A549 (cell line): ENCODE measurements around the gene SYNE3. TPM values are rescaled to one million over a fixed set of nuclear protein-coding genes. Genes with fewer than 3 reads are reported as not detected.

ENCODE experiments used
- ATAC-seq, 2 experiments: fragments of 200-7000 bp in 1 of 2; fragments of >200 bp in 1 of 2; cut with Nextera tagmentation in 1 of 2; cut with Tn5 transposase in 1 of 2; 3 replicates each; pipeline versions ENCODE4 v1.8.0 to v1.9.1; 2018 to 2020; ENCODE audit warnings: mild to moderate bottlenecking in 1 of 2, moderate library complexity in 1 of 2
- CTCF ChIA-PET: fragments of 300-600 bp; sonication (Branson Sonifier 250); formaldehyde crosslinking; extraction: SDS; loops from one replicate; lab custom pipeline; 2021; ENCODE audit warnings: antibody characterized with exemption, inconsistent platforms; lab: Yijun Ruan, JAX
- POLR2A ChIA-PET: fragments of 350-600 bp; formaldehyde crosslinking; extraction: SDS; loops from one replicate; lab custom pipeline; 2021; ENCODE audit warnings: antibody characterized with exemption, inconsistent platforms; lab: Yijun Ruan, JAX
- DNase-seq, 2 experiments: peaks; one replicate each; pipeline versions ENCODE4 v3.0.0 to v3.0.0-alpha.2; 2011 to 2016; ENCODE audit warnings: low read depth in 1 of 2, low spot score in 1 of 2
- FAIRE-seq: peaks from 2 replicates; lab custom pipeline; 2011; peaks lifted over from hg19 to GRCh38; lab: Jason Lieb, UNC
- H3K27ac ChIP-seq, 2 experiments: fragments of >200 bp; sonication (Bioruptor Twin); formaldehyde crosslinking; 3 replicates each; pipeline ENCODE4 v1.5.1; 2016 to 2017
- H3K4me1 ChIP-seq: fragments of >200 bp; sonication (Bioruptor Twin); formaldehyde crosslinking; 3 replicates; pipeline ENCODE4 v1.6.1; 2016
- H3K4me2 ChIP-seq: fragments of >200 bp; sonication (Bioruptor Twin); formaldehyde crosslinking; 3 replicates; pipeline ENCODE4 v1.6.1; 2016
- H3K4me3 ChIP-seq: fragments of >200 bp; sonication (Bioruptor Twin); formaldehyde crosslinking; 3 replicates; pipeline ENCODE4 v1.5.1; 2016
- H3K9me3 ChIP-seq: fragments of >200 bp; sonication (Bioruptor Twin); formaldehyde crosslinking; 3 replicates; pipeline ENCODE4 v1.6.1; 2016
- CBX8 ChIP-seq: fragments of 200-600 bp; sonication (generic); IDR thresholded peaks from 2 replicates; pipeline ENCODE4 v1.6.1; 2016
- CEBPB ChIP-seq, 2 experiments: fragments of >200 bp in 1 of 2; sonication (Bioruptor Twin) in 1 of 2; formaldehyde crosslinking in 1 of 2; IDR thresholded peaks; 2 replicates each; pipeline ENCODE4 v1.6.1; 2012 to 2016
- CHD2 ChIP-seq: fragments of 150-350 bp; IDR thresholded peaks from 2 replicates; pipeline ENCODE4 v1.6.1; 2014; ENCODE audit warnings: low read length; ENCODE audit not compliant: partially characterized antibody
- EHF ChIP-seq: fragments of 250-450 bp; sonication (Bioruptor Pico); IDR thresholded peaks from 2 replicates; pipeline ENCODE4 v1.5.0; 2020; ENCODE audit warnings: mild to moderate bottlenecking
- GATA3 ChIP-seq: IDR thresholded peaks from 2 replicates; pipeline ENCODE4 v1.6.1; 2012; ENCODE audit warnings: borderline replicate concordance
- HDAC2 ChIP-seq: fragments of 200-600 bp; sonication (generic); IDR thresholded peaks from 2 replicates; pipeline ENCODE4 v1.6.1; 2016
- HEYL ChIP-seq: fragments of 250-450 bp; sonication (Bioruptor Pico); IDR thresholded peaks from 2 replicates; pipeline ENCODE4 v1.8.0; 2021; ENCODE audit warnings: mild to moderate bottlenecking, moderate library complexity
- HOXA7 ChIP-seq: fragments of 250-450 bp; sonication (Bioruptor Pico); IDR thresholded peaks from 2 replicates; pipeline ENCODE4 v1.5.0; 2020; ENCODE audit warnings: mild to moderate bottlenecking, moderate library complexity
- JUNB ChIP-seq: fragments of >200 bp; sonication (Bioruptor Twin); formaldehyde crosslinking; IDR thresholded peaks from 2 replicates; pipeline ENCODE4 v1.6.1; 2016
- KDM5A ChIP-seq: fragments of 200-600 bp; sonication (generic); IDR thresholded peaks from 2 replicates; pipeline ENCODE4 v1.6.1; 2016; ENCODE audit warnings: antibody characterized with exemption, mild to moderate bottlenecking
- MAFK ChIP-seq: fragments of 450-650 bp; IDR thresholded peaks from 2 replicates; pipeline ENCODE4 v1.6.1; 2014; ENCODE audit not compliant: partially characterized antibody
- NFE2L2 ChIP-seq: fragments of 150-350 bp; conservative IDR thresholded peaks from 2 replicates; pipeline ENCODE4 v1.6.1; 2014; ENCODE audit warnings: low read length
- NPAS2 ChIP-seq: fragments of 250-450 bp; sonication (Bioruptor Pico); IDR thresholded peaks from 2 replicates; pipeline ENCODE4 v1.8.0; 2022; ENCODE audit warnings: mild to moderate bottlenecking, moderate library complexity, borderline replicate concordance
- NR3C1 ChIP-seq: fragments of >200 bp; sonication (Bioruptor Twin); formaldehyde crosslinking; IDR thresholded peaks from 3 replicates; pipeline ENCODE4 v1.6.1; 2017
- RAD21 ChIP-seq, 2 experiments: fragments of >200 bp in 1 of 2; sonication (Bioruptor Twin) in 1 of 2; formaldehyde crosslinking in 1 of 2; IDR thresholded peaks in 1 of 2; conservative IDR thresholded peaks in 1 of 2; 2 replicates in 1 of 2; 3 replicates in 1 of 2; pipeline ENCODE4 v1.6.1; 2012 to 2018; ENCODE audit warnings: inconsistent platforms in 1 of 2
- RARB ChIP-seq: fragments of 250-450 bp; sonication (Bioruptor Pico); IDR thresholded peaks from 2 replicates; pipeline ENCODE4 v1.8.0; 2021; ENCODE audit warnings: mild to moderate bottlenecking, moderate library complexity
- RCOR1 ChIP-seq: fragments of 150-350 bp; IDR thresholded peaks from 2 replicates; pipeline ENCODE4 v1.6.1; 2014; ENCODE audit warnings: antibody characterized with exemption, low read length, low read depth
- TFCP2L1 ChIP-seq: fragments of 250-450 bp; sonication (Bioruptor Pico); IDR thresholded peaks from 2 replicates; pipeline ENCODE4 v1.5.0; 2021; ENCODE audit warnings: mild to moderate bottlenecking
- ZC3H11A ChIP-seq: fragments of 450-650 bp; IDR thresholded peaks from 2 replicates; pipeline ENCODE4 v1.6.1; 2014; ENCODE audit warnings: antibody characterized with exemption, mild to moderate bottlenecking
- ZNF302 ChIP-seq: fragments of 250-450 bp; sonication (Bioruptor Pico); IDR thresholded peaks from 2 replicates; pipeline ENCODE4 v1.9.0; 2021; ENCODE audit warnings: inconsistent platforms, mild to moderate bottlenecking, moderate library complexity
- WGBS: methylation state at CpG from one replicate; pipeline ENCODE4 v1.1.6; 2017; ENCODE audit errors: missing lambda C conversion rate; 5-methylcytosine and 5-hydroxymethylcytosine counted together
- polyA plus RNA-seq, 4 experiments: library from polyadenylated mRNA; depleted of rRNA in 3 of 4; stranded (reverse); fragments of >200 nt; fragmentation: RNase III in 1 of 4; extraction: RNeasy Plus Mini Kit Qiagen cat#74134 plus additional on column Dnase treatment in 1 of 4; gene quantifications; 2 replicates in 3 of 4; 3 replicates in 1 of 4; pipeline ENCODE4 v1.2.3, GENCODE V29; 2011 to 2017
- TF ChIP-seq, protein P1 (sequence below): IDR thresholded peaks from 2 replicates; pipeline ENCODE4 v1.6.1; 2012
- TF ChIP-seq, protein P2 (sequence below): IDR thresholded peaks from 2 replicates; pipeline ENCODE4 v1.6.1; 2012; ENCODE audit warnings: low read depth, borderline replicate concordance
- TF ChIP-seq, protein P3 (sequence below): fragments of 250-450 bp; sonication (Bioruptor Pico); IDR thresholded peaks from 2 replicates; pipeline ENCODE4 v1.5.0; 2020; ENCODE audit warnings: low read depth, mild to moderate bottlenecking, moderate library complexity

SYNE3 gene
- polyA plus RNA-seq, 2 of the 4 experiments (the other 2 are of a cell fraction): 0.05 to 0.08 TPM

DNA sequence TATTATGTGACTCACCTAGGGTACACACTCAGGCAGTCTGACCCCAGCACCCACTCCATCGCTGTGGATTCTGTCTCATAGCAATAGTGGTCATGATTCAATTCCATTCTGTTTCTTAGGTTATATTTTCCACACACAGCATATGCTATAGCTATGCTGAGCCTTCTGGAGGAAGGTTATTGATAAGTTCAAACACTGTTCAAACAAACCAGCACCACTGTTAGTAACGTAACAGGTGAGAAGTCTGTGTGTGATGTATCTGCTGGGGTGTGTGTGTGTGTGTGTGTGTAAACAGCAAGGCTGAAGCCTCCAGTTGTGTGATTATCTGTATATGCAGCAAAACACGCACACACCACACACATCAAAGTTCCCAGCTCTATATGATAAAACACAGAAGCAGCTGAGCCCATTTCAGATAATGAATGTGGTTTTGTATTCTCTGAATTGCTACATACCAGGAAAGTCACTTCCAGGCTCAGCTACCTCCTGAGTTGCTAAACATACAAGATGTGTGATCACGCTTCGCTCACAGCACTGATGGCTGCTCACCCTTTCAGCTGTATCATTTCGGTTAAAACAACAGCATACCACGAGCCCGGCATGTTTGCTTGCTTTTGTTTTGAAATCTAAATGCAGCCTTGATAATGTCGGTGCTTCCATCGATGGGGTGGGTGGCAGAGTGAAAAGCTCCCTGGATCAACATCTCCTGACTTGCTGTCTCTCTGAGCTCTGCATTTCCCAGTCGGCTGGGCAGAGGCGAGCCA lies 6.8 kb upstream of the SYNE3 start:
- 75% methylated on average over 12 of the region's 12 CpGs for WGBS
- ChIA-PET CTCF (interaction anchor here (1.1 to 7.8 kb wide), 3 partner anchors 14 to 91 kb away, joined by 3 to 133 read pairs (median 6); no protein-coding TSS in a partner anchor), POLR2A (interaction anchor here (0.7 kb wide), 1 partner anchor 11 kb away, joined by 3 read pairs; the partner anchor contains the start of gene GLRX5)
- ATAC-seq: no peak
- DNase-seq: no peak
- FAIRE-seq: no peak
- Histone ChIP-seq H3K9me3 (no peaks in the 10 kb centered on the region), H3K4me2 (no peak overlapping the region), H3K27ac (peak overlapping the region in 1 of 2 experiments; percentile 59; a peak in 1 of 6 replicates), H3K4me3 (no peak overlapping the region), H3K4me1 (peaks cover 35% of the 10 kb centered on the region)
- TF ChIP-seq RARB (no peak), HEYL (CRISPR knock-in tag) (no peak), GATA3 (no peak), NR3C1 (no peak), RAD21 (conservative IDR thresholded peaks at IDR 0.05 in 1 of 2, IDR thresholded peaks at IDR 0.05 in 1 of 2) (no peak), NFE2L2 (no peak), HOXA7 (CRISPR knock-in tag) (no peak), ZC3H11A (no peak), CBX8 (no peak), JUNB (no peak), MAFK (no peak), CHD2 (no peak), KDM5A (no peak), NPAS2 (CRISPR knock-in tag) (no peak), EHF (CRISPR knock-in tag) (no peak)
- TF ChIP-seq, protein P1, sequence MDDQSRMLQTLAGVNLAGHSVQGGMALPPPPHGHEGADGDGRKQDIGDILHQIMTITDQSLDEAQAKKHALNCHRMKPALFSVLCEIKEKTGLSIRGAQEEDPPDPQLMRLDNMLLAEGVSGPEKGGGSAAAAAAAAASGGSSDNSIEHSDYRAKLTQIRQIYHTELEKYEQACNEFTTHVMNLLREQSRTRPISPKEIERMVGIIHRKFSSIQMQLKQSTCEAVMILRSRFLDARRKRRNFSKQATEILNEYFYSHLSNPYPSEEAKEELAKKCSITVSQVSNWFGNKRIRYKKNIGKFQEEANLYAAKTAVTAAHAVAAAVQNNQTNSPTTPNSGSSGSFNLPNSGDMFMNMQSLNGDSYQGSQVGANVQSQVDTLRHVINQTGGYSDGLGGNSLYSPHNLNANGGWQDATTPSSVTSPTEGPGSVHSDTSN: no peak
- TF ChIP-seq, protein P2, sequence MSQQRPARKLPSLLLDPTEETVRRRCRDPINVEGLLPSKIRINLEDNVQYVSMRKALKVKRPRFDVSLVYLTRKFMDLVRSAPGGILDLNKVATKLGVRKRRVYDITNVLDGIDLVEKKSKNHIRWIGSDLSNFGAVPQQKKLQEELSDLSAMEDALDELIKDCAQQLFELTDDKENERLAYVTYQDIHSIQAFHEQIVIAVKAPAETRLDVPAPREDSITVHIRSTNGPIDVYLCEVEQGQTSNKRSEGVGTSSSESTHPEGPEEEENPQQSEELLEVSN: no peak

DNA sequence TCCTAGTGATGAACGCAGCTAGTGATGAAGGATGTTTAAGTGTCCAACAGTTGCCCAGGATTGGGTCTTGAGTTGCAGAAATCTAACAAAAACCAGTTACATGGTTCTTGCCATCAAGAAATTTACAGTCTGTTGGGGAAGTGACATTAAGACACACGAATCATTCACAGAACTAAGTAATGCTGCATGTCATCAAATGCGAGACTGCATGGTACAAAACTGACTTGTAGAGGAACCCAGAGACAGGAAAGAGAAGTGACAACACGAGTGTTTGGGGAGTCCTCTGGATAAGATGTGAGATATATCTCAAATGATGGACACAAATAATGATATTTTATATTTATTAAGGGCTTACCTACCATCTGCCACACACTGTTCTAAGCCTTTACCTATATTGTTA lies 6.1 kb upstream of the SYNE3 start:
- no peak for TF ChIP-seq EHF (CRISPR knock-in tag)
- TF ChIP-seq TFCP2L1 (CRISPR knock-in tag): no peak
- H3K4me3 ChIP-seq: no peak overlapping the region
- H3K27ac ChIP-seq: no peak overlapping the region
- H3K4me2 ChIP-seq: no peak overlapping the region
- WGBS: 66% methylated on average over 4 of the region's 4 CpGs
- ATAC-seq (no peak), FAIRE-seq (no peak), DNase-seq (no peak)
- H3K4me1 ChIP-seq: peaks cover 33% of the 10 kb centered on the region
- ChIA-PET POLR2A (interaction anchor here (0.7 kb wide), 1 partner anchor 12 kb away, joined by 3 read pairs; the partner anchor contains the start of gene GLRX5), CTCF (interaction anchor here (1.6 to 7.8 kb wide), 2 partner anchors 79 to 90 kb away, joined by 6 to 133 read pairs; no protein-coding TSS in a partner anchor)
- no peaks in the 10 kb centered on the region for H3K9me3 ChIP-seq

DNA sequence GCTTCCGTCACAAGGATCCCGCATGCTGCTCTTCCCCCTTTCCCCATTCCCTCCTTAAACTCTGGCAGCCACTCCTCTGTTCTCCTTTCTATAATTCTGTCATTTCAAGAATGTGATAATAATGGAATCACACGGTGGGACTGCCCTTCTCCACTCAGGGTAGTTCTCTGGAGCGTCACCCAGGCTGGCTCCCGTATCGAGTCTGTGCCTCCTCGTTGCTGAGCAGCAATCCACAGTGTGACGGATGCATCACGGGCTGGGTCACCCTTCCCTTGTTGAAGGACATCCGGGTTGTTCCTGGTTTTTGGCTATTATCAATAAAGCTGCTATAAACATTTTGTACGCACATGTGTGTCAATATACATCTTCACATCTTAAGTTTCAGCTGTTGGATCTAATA lies 5.7 kb upstream of the SYNE3 start:
- Histone ChIP-seq H3K4me3 (no peak overlapping the region), H3K9me3 (no peaks in the 10 kb centered on the region), H3K4me2 (no peak overlapping the region), H3K4me1 (peaks cover 30% of the 10 kb centered on the region), H3K27ac (no peak overlapping the region)
- ChIA-PET CTCF (interaction anchor here (1.6 to 7.8 kb wide), 2 partner anchors 78 to 90 kb away, joined by 6 to 133 read pairs; no protein-coding TSS in a partner anchor), POLR2A (no interaction called here)
- DNase-seq: no peak
- no peak for ATAC-seq
- WGBS: 85% methylated on average over 11 of the region's 11 CpGs
- no peak for TF ChIP-seq CHD2
- TF ChIP-seq HDAC2: no peak
- no peak for TF ChIP-seq ZNF302 (CRISPR knock-in tag)
- TF ChIP-seq, protein P3, sequence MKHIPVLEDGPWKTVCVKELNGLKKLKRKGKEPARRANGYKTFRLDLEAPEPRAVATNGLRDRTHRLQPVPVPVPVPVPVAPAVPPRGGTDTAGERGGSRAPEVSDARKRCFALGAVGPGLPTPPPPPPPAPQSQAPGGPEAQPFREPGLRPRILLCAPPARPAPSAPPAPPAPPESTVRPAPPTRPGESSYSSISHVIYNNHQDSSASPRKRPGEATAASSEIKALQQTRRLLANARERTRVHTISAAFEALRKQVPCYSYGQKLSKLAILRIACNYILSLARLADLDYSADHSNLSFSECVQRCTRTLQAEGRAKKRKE (CRISPR knock-in tag): no peak
- TF ChIP-seq ZC3H11A: no peak
- TF ChIP-seq HEYL (CRISPR knock-in tag): no peak
- no peak for TF ChIP-seq CEBPB (IDR thresholded peaks at IDR 0.05)
- no peak for TF ChIP-seq RCOR1
- FAIRE-seq: no peak
